SK-N-MC (cell line): ENCODE results near the gene FARSA.

ENCODE experiments used
- EZH2 ChIP-seq: fragments of 200-600 bp; sonication (generic); IDR thresholded peaks from one replicate; pipeline ENCODE4 v1.6.1; 2017; ENCODE audit warnings: antibody characterized with exemption
- FOXP2 ChIP-seq: optimal IDR thresholded peaks from 2 replicates; pipeline ENCODE3; 2011; ENCODE audit warnings: mild to moderate bottlenecking, moderate library complexity; ENCODE audit not compliant: insufficient read depth; ENCODE audit errors: extremely low read length, control extremely low read depth
- POLR2AphosphoS5 ChIP-seq: IDR thresholded peaks from 2 replicates; pipeline ENCODE4 v1.6.1; 2012; ENCODE audit warnings: mild to moderate bottlenecking, low read depth, low read length, borderline replicate concordance

GRCh38 chr19:12979974-12980373 is 46.5 kb upstream of the FARSA start:
- TF ChIP-seq POLR2AphosphoS5 (no peak), EZH2 (no peak), FOXP2 (no peak)
